Activated T-cell treated with anti-CD3 and anti-CD28 coated beads, Interleukin-2, amount 50 U/mL, for 72 hours (primary cell): ENCODE measurements around the gene CTSA. TPM values are rescaled to one million over a fixed set of nuclear protein-coding genes. Genes with fewer than 3 reads are reported as not detected.
A peak's percentile ranks its signal among the peaks of the same experiment; 100 is the strongest.

ENCODE experiments used
- ATAC-seq, 2 donors: fragments of 150-1000 bp; cut with Tn5 transposase; replicated peaks in 1 of 2; 2 replicates each; pipeline ENCODE4 v1.10.0; 2021; ENCODE audit warnings: moderate library complexity in 2 of 2, mild to moderate bottlenecking in 1 of 2
- DNase-seq, 2 donors: peaks; one replicate each; pipeline ENCODE4 v3.0.0; 2021 to 2022; ENCODE audit warnings: mixed read lengths in 1 of 2
- H3K27ac Mint-ChIP-seq: one replicate; pipeline ENCODE4 v1.8.0; 2022; ENCODE audit warnings: mild to moderate bottlenecking, moderate library complexity, mixed read lengths
- H3K27me3 Mint-ChIP-seq: one replicate; pipeline ENCODE4 v1.8.0; 2022; ENCODE audit warnings: low read depth, mixed read lengths
- H3K36me3 Mint-ChIP-seq, 2 donors: one replicate each; pipeline ENCODE4 v1.8.0; 2022; ENCODE audit warnings: mixed read lengths in 2 of 2, mild to moderate bottlenecking in 1 of 2; ENCODE audit not compliant: insufficient read depth in 2 of 2
- H3K4me1 Mint-ChIP-seq: one replicate; pipeline ENCODE4 v1.8.0; 2022; ENCODE audit warnings: low read depth, mixed read lengths
- H3K4me3 Mint-ChIP-seq, 2 donors: one replicate each; pipeline ENCODE4 v1.8.0; 2022; ENCODE audit warnings: mild to moderate bottlenecking in 2 of 2, mixed read lengths in 2 of 2, moderate library complexity in 2 of 2
- H3K9me3 Mint-ChIP-seq, 2 donors: one replicate each; pipeline ENCODE4 v1.8.0; 2022; ENCODE audit warnings: mixed read lengths in 2 of 2
- total RNA-seq, 2 donors: library from RNA; stranded (reverse); gene quantifications; one replicate each; pipeline ENCODE4 v1.2.3, GENCODE V29; 2022

Gene CTSA
- total RNA-seq, 2 donors from 2014 or later, result 37.0 to 59.1 TPM

- Mint-ChIP-seq H3K27me3 (no peaks in the 10 kb centered on the region), H3K36me3 (no peaks in the 10 kb centered on the region), H3K9me3 (no peaks in the 10 kb centered on the region), H3K4me3 (no peak overlapping the region), H3K27ac (no peak overlapping the region), H3K4me1 (peaks cover 23% of the 10 kb centered on the region)
- DNase-seq (no peak), ATAC-seq (no peak)
Observed at GRCh38 chr20:45907219-45907948, 16.2 kb downstream of the CTSA start.

- no peaks in the 10 kb centered on the region for H3K9me3 Mint-ChIP-seq
- H3K27me3 Mint-ChIP-seq, result no peaks in the 10 kb centered on the region
- peaks cover 24% of the 10 kb centered on the region for H3K4me1 Mint-ChIP-seq
- H3K36me3 Mint-ChIP-seq, result no peaks in the 10 kb centered on the region
- DNase-seq (no peak), ATAC-seq (no peak)
- H3K27ac Mint-ChIP-seq, result no peak overlapping the region
- H3K4me3 Mint-ChIP-seq, result no peak overlapping the region
Observed at GRCh38 chr20:45908084-45908483, 16.9 kb downstream of the CTSA start.

DNA sequence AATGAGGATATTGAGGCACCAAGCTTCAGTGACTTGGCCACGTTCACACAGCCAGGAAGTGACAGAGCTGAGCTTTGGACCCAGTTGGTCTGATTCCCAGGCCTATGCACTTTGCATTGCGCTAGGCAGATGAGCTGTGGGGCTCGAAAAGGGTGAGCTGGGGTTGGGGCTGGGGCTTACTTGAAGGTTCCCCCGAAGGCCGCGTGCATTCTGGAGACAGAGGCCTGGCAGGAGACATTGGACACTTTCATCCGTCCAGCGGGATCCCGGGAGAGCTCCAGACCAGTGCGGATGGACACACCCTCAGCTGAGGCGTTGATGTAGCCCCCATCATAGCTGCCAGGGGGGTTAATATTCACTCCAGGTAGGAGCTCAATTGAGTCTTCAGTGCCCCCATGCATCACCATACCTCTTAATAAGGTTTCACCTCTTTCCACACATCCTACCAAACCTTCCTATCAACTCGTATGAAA lies 18.2 kb downstream of the CTSA start:
- H3K27ac Mint-ChIP-seq, result no peak overlapping the region
- H3K9me3 Mint-ChIP-seq, result no peaks in the 10 kb centered on the region
- ATAC-seq, result no peak
- no peaks in the 10 kb centered on the region for H3K36me3 Mint-ChIP-seq
- peaks cover 24% of the 10 kb centered on the region for H3K4me1 Mint-ChIP-seq
- peaks cover 5% of the 10 kb centered on the region for H3K27me3 Mint-ChIP-seq
- no peak for DNase-seq
- H3K4me3 Mint-ChIP-seq, result no peak overlapping the region

- H3K27me3 Mint-ChIP-seq, result peaks cover 10% of the 10 kb centered on the region
- no peak for DNase-seq
- no peaks in the 10 kb centered on the region for H3K36me3 Mint-ChIP-seq
- H3K27ac Mint-ChIP-seq, result peak overlapping the region; percentile 12
- peak overlapping the region; percentile 63 to 83 for H3K4me3 Mint-ChIP-seq
- no peaks in the 10 kb centered on the region for H3K9me3 Mint-ChIP-seq
- ATAC-seq, result no peak
- peaks cover 24% of the 10 kb centered on the region for H3K4me1 Mint-ChIP-seq
Observed at GRCh38 chr20:45909817-45910669, 18.9 kb downstream of the CTSA start.

- H3K27me3 Mint-ChIP-seq, result peaks cover 12% of the 10 kb centered on the region
- H3K4me1 Mint-ChIP-seq, result peaks cover 24% of the 10 kb centered on the region
- no peaks in the 10 kb centered on the region for H3K9me3 Mint-ChIP-seq
- H3K27ac Mint-ChIP-seq, result peak overlapping the region; percentile 12
- peak overlapping the region; percentile 63 to 83 for H3K4me3 Mint-ChIP-seq
- ATAC-seq (peak; percentile 92 to 95), DNase-seq (peak; percentile 98 to 99)
- no peaks in the 10 kb centered on the region for H3K36me3 Mint-ChIP-seq
Observed at GRCh38 chr20:45910670-45911485, 19.7 kb downstream of the CTSA start.

- Mint-ChIP-seq H3K4me1 (peaks cover 24% of the 10 kb centered on the region), H3K27me3 (peaks cover 16% of the 10 kb centered on the region), H3K36me3 (no peaks in the 10 kb centered on the region), H3K27ac (no peak within 1 kb of the TSS), H3K4me3 (peak within 1 kb of the TSS; percentile 63 to 83), H3K9me3 (no peaks in the 10 kb centered on the region)
- DNase-seq (peak; percentile 39 to 47), ATAC-seq (no peak)
Observed at GRCh38 chr20:45911486-45912343, 20.6 kb downstream of the CTSA start, which contains the start of gene PLTP. Gene PLTP, minus strand, starts transcription at chr20:45912155. Its CDS starts 703 bp downstream, at chr20:45911452.

GRCh38 chr20:45912344-45912682 lies 21.2 kb downstream of the CTSA start:
- Mint-ChIP-seq H3K27me3 (peaks cover 16% of the 10 kb centered on the region), H3K27ac (no peak overlapping the region), H3K4me1 (peaks cover 24% of the 10 kb centered on the region), H3K36me3 (no peaks in the 10 kb centered on the region), H3K9me3 (no peaks in the 10 kb centered on the region), H3K4me3 (peak overlapping the region; percentile 63 to 83)
- DNase-seq (no peak), ATAC-seq (no peak)

DNA sequence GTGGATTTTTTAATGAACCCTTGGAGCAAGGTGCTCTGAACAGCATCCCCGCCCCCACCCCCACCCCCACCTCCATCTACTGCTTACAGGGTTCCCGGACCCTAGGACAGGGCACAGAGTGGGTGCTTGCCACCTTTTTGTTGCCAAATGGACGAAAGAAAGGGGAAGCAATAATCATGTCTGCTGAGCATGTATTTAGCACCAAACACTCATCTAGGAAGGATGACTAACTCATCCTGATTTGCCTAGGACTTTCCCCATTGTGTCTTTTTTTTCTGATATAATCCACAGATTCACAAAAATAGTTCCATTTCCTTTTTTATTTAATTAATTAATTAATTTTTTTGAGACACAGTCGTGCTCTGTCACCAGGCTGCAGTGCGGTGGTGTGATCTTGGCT lies 22.0 kb downstream of the CTSA start:
- Mint-ChIP-seq H3K4me1 (peaks cover 21% of the 10 kb centered on the region), H3K27ac (no peak overlapping the region), H3K4me3 (peak overlapping the region; percentile 52 to 74), H3K27me3 (peaks cover 16% of the 10 kb centered on the region), H3K9me3 (no peaks in the 10 kb centered on the region), H3K36me3 (no peaks in the 10 kb centered on the region)
- ATAC-seq (no peak), DNase-seq (no peak)

- Mint-ChIP-seq H3K4me3 (no peak overlapping the region), H3K36me3 (no peaks in the 10 kb centered on the region), H3K9me3 (no peaks in the 10 kb centered on the region), H3K27ac (no peak overlapping the region), H3K27me3 (peaks cover 27% of the 10 kb centered on the region), H3K4me1 (peaks cover 7% of the 10 kb centered on the region)
- no peak for DNase-seq
- ATAC-seq, result no peak
Observed at GRCh38 chr20:45917790-45918141, 26.6 kb downstream of the CTSA start.

DNA sequence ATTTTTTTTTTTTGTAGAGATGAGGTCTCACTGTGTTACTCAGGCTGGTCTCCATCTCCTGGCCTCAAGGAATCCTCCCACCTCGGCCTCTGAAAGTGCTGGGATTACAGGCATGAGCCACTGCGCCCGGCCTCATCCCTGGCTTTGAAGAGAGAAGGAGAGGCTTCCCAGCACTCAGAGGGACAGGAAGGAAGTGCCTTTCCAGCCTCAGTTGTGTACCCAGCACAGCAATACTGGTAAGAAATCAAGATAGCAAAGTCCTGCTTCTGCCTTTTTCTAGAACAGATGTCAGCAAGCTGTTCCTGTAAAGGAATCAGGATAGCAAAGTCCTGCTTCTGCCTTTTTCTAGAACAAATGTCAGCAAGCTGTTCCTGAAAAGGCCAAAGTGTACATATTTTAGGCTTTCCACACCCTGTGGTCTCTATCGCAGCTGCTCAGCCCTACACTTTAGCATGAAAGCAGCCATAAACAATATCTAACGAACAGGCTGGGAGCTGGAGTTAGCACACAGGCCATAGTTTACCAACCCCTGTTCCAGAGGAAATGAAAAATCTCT lies 27.1 kb downstream of the CTSA start:
- H3K27me3 Mint-ChIP-seq, result peaks cover 27% of the 10 kb centered on the region
- no peaks in the 10 kb centered on the region for H3K9me3 Mint-ChIP-seq
- no peak overlapping the region for H3K4me3 Mint-ChIP-seq
- ATAC-seq, result no peak
- no peak overlapping the region for H3K27ac Mint-ChIP-seq
- H3K4me1 Mint-ChIP-seq, result peaks cover 7% of the 10 kb centered on the region
- no peaks in the 10 kb centered on the region for H3K36me3 Mint-ChIP-seq
- DNase-seq, result no peak

- no peak for ATAC-seq
Observed at GRCh38 chr20:45918779-45919537, 27.8 kb downstream of the CTSA start.

More at GRCh38 chr20:45918779-45919537, 27.8 kb downstream of the CTSA start:
- Mint-ChIP-seq H3K4me3 (no peak overlapping the region), H3K36me3 (no peaks in the 10 kb centered on the region), H3K27ac (no peak overlapping the region), H3K4me1 (peaks cover 7% of the 10 kb centered on the region), H3K9me3 (no peaks in the 10 kb centered on the region), H3K27me3 (peaks cover 27% of the 10 kb centered on the region)
- DNase-seq, result no peak
